Retina (tissue), 1 donor: ENCODE measurements around the gene HDAC11.

Source experiments
- DNase-seq: peaks from one replicate; pipeline ENCODE4 v3.0.0-alpha.2; 2016

The HDAC11 gene

GRCh38 chr3:13528217-13528867 is 48.2 kb downstream of the HDAC11 start:
- DNase-seq = no peak

- no peak for DNase-seq
Observed at GRCh38 chr3:13529196-13530112, 49.3 kb downstream of the HDAC11 start.

GRCh38 chr3:13530241-13531009 is 50.3 kb downstream of the HDAC11 start:
- no peak for DNase-seq

- no peak for DNase-seq
Observed at GRCh38 chr3:13532085-13532484, 52.0 kb downstream of the HDAC11 start.

GRCh38 chr3:13532631-13533030 is 52.5 kb downstream of the HDAC11 start:
- DNase-seq = no peak

GRCh38 chr3:13533885-13534301 is 53.8 kb downstream of the HDAC11 start:
- DNase-seq = no peak

- DNase-seq = no peak
Observed at GRCh38 chr3:13535526-13535875, 55.4 kb downstream of the HDAC11 start.

- no peak for DNase-seq
Observed at GRCh38 chr3:13535905-13536304, 55.8 kb downstream of the HDAC11 start.

GRCh38 chr3:13536432-13536831 is 56.3 kb downstream of the HDAC11 start:
- no peak for DNase-seq

- DNase-seq = no peak
Observed at GRCh38 chr3:13536832-13537231, 56.7 kb downstream of the HDAC11 start.

- DNase-seq = no peak
Observed at GRCh38 chr3:13537244-13537908, 57.3 kb downstream of the HDAC11 start.

- DNase-seq = no peak
Observed at GRCh38 chr3:13537909-13538296, 57.8 kb downstream of the HDAC11 start.

- no peak for DNase-seq
Observed at GRCh38 chr3:13538520-13539291, 58.6 kb downstream of the HDAC11 start.

- DNase-seq = no peak
Observed at GRCh38 chr3:13539292-13539638, 59.2 kb downstream of the HDAC11 start.

GRCh38 chr3:13539671-13540070 is 59.6 kb downstream of the HDAC11 start:
- DNase-seq = no peak

- DNase-seq = no peak
Observed at GRCh38 chr3:13540297-13540995, 60.3 kb downstream of the HDAC11 start.

GRCh38 chr3:13541691-13542090 is 61.6 kb downstream of the HDAC11 start:
- no peak for DNase-seq

GRCh38 chr3:13542142-13542541 is 62.0 kb downstream of the HDAC11 start:
- no peak for DNase-seq

GRCh38 chr3:13543253-13543652 is 63.1 kb downstream of the HDAC11 start:
- DNase-seq = no peak

GRCh38 chr3:13544293-13544831 is 64.3 kb downstream of the HDAC11 start:
- DNase-seq = no peak

GRCh38 chr3:13544951-13545651 is 65.0 kb downstream of the HDAC11 start:
- DNase-seq = no peak
